HepG2 (cell line): ENCODE measurements around the gene DENND5A. TPM values are rescaled to one million over a fixed set of nuclear protein-coding genes. Genes with fewer than 3 reads are reported as not detected.

Experiments
- ATAC-seq: fragments of 200-7000 bp; cut with Tn5 transposase; 3 replicates; pipeline ENCODE4 v1.9.1; 2020; ENCODE audit warnings: mild to moderate bottlenecking, moderate library complexity
- BruUV-seq: library from RNA; stranded (reverse); fragments of 400-500 nt; replicated peaks from 2 replicates; lab custom pipeline; 2021; lab: Mats Ljungman, UMichigan
- CTCF ChIA-PET: fragments of 300-600 bp; formaldehyde crosslinking; extraction: SDS; loops from one replicate; lab custom pipeline; 2021; ENCODE audit warnings: low total read pairs, inconsistent platforms, low intra/inter-chr PET ratio; lab: Yijun Ruan, JAX
- POLR2A ChIA-PET: fragments of 350-600 bp; sonication (Branson Sonifier 250); formaldehyde crosslinking; loops from one replicate; lab custom pipeline; 2020; ENCODE audit warnings: antibody characterized with exemption, inconsistent platforms; lab: Yijun Ruan, JAX
- DNase-seq: peaks from one replicate; pipeline ENCODE4 v3.0.0-alpha.2; 2015; ENCODE audit warnings: low spot score
- FAIRE-seq: peaks from 3 replicates; lab custom pipeline; 2011; peaks lifted over from hg19 to GRCh38; lab: Jason Lieb, UNC
- H2AFZ ChIP-seq: one replicate; pipeline ENCODE4 v1.6.1; 2011; ENCODE audit warnings: low read length, inconsistent platforms
- H3K27ac ChIP-seq: fragments of 300-600 bp; 3 replicates; pipeline ENCODE4 v1.8.0; 2011; ENCODE audit warnings: mixed run types, mild to moderate bottlenecking, mixed read lengths, low read length, inconsistent platforms; ENCODE audit not compliant: insufficient read depth; ENCODE audit errors: extremely low read length
- H3K27me3 ChIP-seq, 2 experiments: fragments of 200-600 bp in 1 of 2; 2 replicates in 1 of 2; 3 replicates in 1 of 2; pipeline versions ENCODE4 v1.6.0 to v1.8.0; 2011; ENCODE audit warnings: low read length in 2 of 2, mild to moderate bottlenecking in 2 of 2, moderate library complexity in 2 of 2, inconsistent platforms in 1 of 2; ENCODE audit not compliant: insufficient read depth in 2 of 2, control insufficient read depth in 1 of 2
- H3K36me3 ChIP-seq, 2 experiments: fragments of 200-600 bp in 1 of 2; replicated peaks in 1 of 2; 2 replicates in 1 of 2; 3 replicates in 1 of 2; pipeline versions ENCODE4 v1.5.1 to v1.8.0; 2011; ENCODE audit warnings: low read length in 2 of 2, inconsistent platforms in 1 of 2; ENCODE audit not compliant: insufficient read depth in 2 of 2, control insufficient read depth in 1 of 2
- H3K4me1 ChIP-seq: 2 replicates; pipeline ENCODE4 v1.5.1; 2012; ENCODE audit warnings: low read length, inconsistent platforms; ENCODE audit not compliant: insufficient read depth
- H3K4me2 ChIP-seq: 2 replicates; pipeline ENCODE4 v1.6.0; 2011; ENCODE audit warnings: low read depth, low read length, inconsistent platforms
- H3K4me3 ChIP-seq, 3 experiments: fragments of 200-600 bp in 1 of 3; sonication (generic), shearing (Covaris generic) in 1 of 3; replicated peaks in 1 of 3; 2 replicates each; pipeline ENCODE4 v1.5.1; 2011 to 2016; ENCODE audit warnings: low read length in 3 of 3, inconsistent platforms in 2 of 3, low read depth in 2 of 3, mild to moderate bottlenecking in 2 of 3, control low read depth in 1 of 3, mixed read lengths in 1 of 3; ENCODE audit not compliant: insufficient read depth in 1 of 3
- H3K79me2 ChIP-seq: one replicate; pipeline ENCODE4 v1.6.1; 2011; ENCODE audit warnings: low read length, inconsistent platforms; ENCODE audit not compliant: insufficient read depth
- H3K9ac ChIP-seq: 2 replicates; pipeline ENCODE4 v1.6.0; 2011; ENCODE audit warnings: mild to moderate bottlenecking, low read depth, low read length, inconsistent platforms; ENCODE audit not compliant: insufficient read depth
- H3K9me3 ChIP-seq: 2 replicates; pipeline ENCODE4 v1.5.1; 2012; ENCODE audit warnings: mild to moderate bottlenecking, low read length
- H4K20me1 ChIP-seq: 2 replicates; pipeline ENCODE4 v1.6.0; 2011; ENCODE audit warnings: inconsistent platforms, mild to moderate bottlenecking, low read length, moderate library complexity; ENCODE audit not compliant: insufficient read depth
- ARID4A ChIP-seq: sonication (generic); formaldehyde crosslinking; IDR thresholded peaks from 2 replicates; pipeline ENCODE4 v1.5.0; 2020; ENCODE audit warnings: mild to moderate bottlenecking, missing genetic modification reagents, borderline replicate concordance
- ARID5B ChIP-seq: IDR thresholded peaks from 2 replicates; pipeline ENCODE4 v1.4.0; 2020; ENCODE audit warnings: mild to moderate bottlenecking, missing genetic modification reagents
- BRF2 ChIP-seq: sonication (generic); formaldehyde crosslinking; IDR thresholded peaks from 2 replicates; pipeline ENCODE4 v1.8.1; 2022; ENCODE audit warnings: mild to moderate bottlenecking, missing genetic modification reagents
- CHD2 ChIP-seq: IDR thresholded peaks from 2 replicates; pipeline ENCODE4 v1.6.1; 2011; ENCODE audit warnings: low read depth, low read length, improper control_type of control experiment
- WGBS: methylation state at CpG from one replicate; pipeline ENCODE4 v1.1.6; 2017; ENCODE audit warnings: low lambda C conversion rate; 5-methylcytosine and 5-hydroxymethylcytosine counted together
- in situ Hi-C: cut with HindIII; loops from 2 replicates; pipeline ENCODE4 v1.10.0; 2017; ENCODE audit warnings: low pct_unique_long_range_greater_than_20kb; ENCODE audit not compliant: extremely low pct_ligation_motif_present
- intact Hi-C: fragments of 100-400 bp; cut with micrococcal nuclease; formaldehyde crosslinking; loops from one replicate; pipeline ENCODE4 v1.10.0; 2022; ENCODE audit not compliant: unreplicated experiment
- polyA plus RNA-seq, 8 experiments: library from polyadenylated mRNA; depleted of rRNA in 3 of 8; stranded (reverse) in 7 of 8; unstranded in 1 of 8; fragments of >200 nt; fragmentation: Illumina TruSeq in 4 of 8; extraction: Trizol in 4 of 8; gene quantifications; 2 replicates each; pipeline versions ENCODE4 v1.2.1 to v1.2.3, GENCODE V29; 2011 to 2016; ENCODE audit warnings: low read depth in 4 of 8, missing spikeins in 1 of 8, mixed read lengths in 1 of 8; ENCODE audit not compliant: insufficient read depth in 1 of 8
- total RNA-seq, 5 experiments: library from RNA; depleted of rRNA; stranded (reverse); fragments of >200 nt; fragmentation: Illumina TruSeq; extraction: Trizol; gene quantifications; 2 replicates each; pipeline ENCODE4 v1.2.3, GENCODE V29; 2016; ENCODE audit warnings: low read depth in 1 of 5

The DENND5A gene
- total and polyA plus RNA-seq, 2 of the 13 experiments (the other 11 are each of a cell fraction or from before 2014, with no cell fraction given): 63.3 to 145 TPM

- Histone ChIP-seq H2AFZ (no peak overlapping the region), H3K4me2 (no peak overlapping the region), H3K27ac (no peak overlapping the region), H3K36me3 (peaks cover 10 to 41% of the 10 kb centered on the region in 2 experiments), H3K4me3 (no peak overlapping the region), H4K20me1 (peaks cover 4% of the 10 kb centered on the region; the same call in 1 of the 2 replicates), H3K9ac (no peak overlapping the region), H3K9me3 (no peaks in the 10 kb centered on the region), H3K27me3 (no peaks in the 10 kb centered on the region), H3K79me2 (no peaks in the 10 kb centered on the region), H3K4me1 (peaks cover 20% of the 10 kb centered on the region; the same call in 1 of the 2 replicates)
- ChIA-PET CTCF (interaction anchor here (2.3 kb wide), 1 partner anchor 121 kb away, joined by 19 read pairs; no protein-coding TSS in a partner anchor), POLR2A (no interaction called here)
- WGBS: 95% methylated on average over 2 of the region's 2 CpGs
- in situ Hi-C loops (loop anchor here (10.0 kb wide), 1 partner anchor 222 kb away; the partner anchor contains the start of gene AKIP1), intact Hi-C loops (loop anchor here (1.0 to 2.0 kb wide), 2 partner anchors 121 to 222 kb away; no protein-coding TSS in a partner anchor)
- no peak for DNase-seq
- BruUV-seq: no TSS peak
- FAIRE-seq: no peak
- no peak for ATAC-seq
- TF ChIP-seq CHD2: no peak
- no peak for TF ChIP-seq ARID5B (CRISPR knock-in tag)
- no peak for TF ChIP-seq BRF2
- TF ChIP-seq ARID4A (CRISPR knock-in tag): no peak
Observed at GRCh38 chr11:9136741-9137140, 128.4 kb downstream of the DENND5A start.
